ENCODE results near the gene CCHCR1. TPM values are rescaled to one million over a fixed set of nuclear protein-coding genes. Genes with fewer than 3 reads are reported as not detected.

Gene CCHCR1
- total and polyA plus RNA-seq, 2 of the 8 experiments (the other 6 are each of a cell fraction or from before 2014, with no cell fraction given): 20.9 to 38.0 TPM

GRCh38 chr6:31132806-31133205, 24.8 kb downstream of the CCHCR1 start:
- H2BK5ac ChIP-seq (ENCODE audit: low read depth, low read length): no peak overlapping the region
- DNase-seq (ENCODE audit: low read depth in 1 of 2, low spot score in 2 of 2) (no peak), FAIRE-seq (no peak)
- POLR2A ChIA-PET (ENCODE audit: partially characterized antibody): interaction anchor here (68.5 kb wide), 1 partner anchor 36 kb away, joined by 2251 read pairs; the partner anchor contains the start of genes CCHCR1, POU5F1, PSORS1C2 and TCF19
- H2AK5ac ChIP-seq (ENCODE audit: low read depth, low read length): no peak overlapping the region
- H3K36me3 ChIP-seq (ENCODE audit: control insufficient read depth in 2 of 4, insufficient read depth in 4 of 4, low read length in 3 of 4): no peaks in the 10 kb centered on the region
- no peak overlapping the region for H3K4ac ChIP-seq (replicated peaks; ENCODE audit: insufficient read length, low read depth, low read length)
- no peak overlapping the region for H3K9ac ChIP-seq (replicated peaks in 1 of 4; ENCODE audit: extremely low read depth in 1 of 4, low read depth in 3 of 4, low read length in 3 of 4)
- no peak overlapping the region for H4K5ac ChIP-seq (ENCODE audit: insufficient read length, low read depth, low read length)
- no peak overlapping the region for H2BK120ac ChIP-seq (replicated peaks; ENCODE audit: low read depth, low read length)
- H2BK15ac ChIP-seq (ENCODE audit: low read length): no peak overlapping the region
- 81% methylated on average over 6 of the region's 6 CpGs; no CpG with 5 or more reads in 1 of the 2 experiments for WGBS, 2 experiments (ENCODE audit: extremely low coverage in 1 of 2, insufficient coverage in 1 of 2, insufficient read length in 1 of 2, insufficient replicate concordance in 2 of 2, low coverage in 1 of 2, low lambda C conversion rate in 2 of 2, missing lambda C conversion rate in 1 of 2)
- H3K27me3 ChIP-seq (replicated peaks in 1 of 4; ENCODE audit: control insufficient read depth in 3 of 4, extremely low read depth in 1 of 4, insufficient read depth in 3 of 4, low read length in 3 of 4): no peaks in the 10 kb centered on the region
- H3K23me2 ChIP-seq (ENCODE audit: low read depth, low read length): no peaks in the 10 kb centered on the region
- no peak overlapping the region for H2BK20ac ChIP-seq (ENCODE audit: low read length)
- H4K91ac ChIP-seq (replicated peaks; ENCODE audit: insufficient read length, low read length): no peak overlapping the region
- no peak overlapping the region for H3K4me2 ChIP-seq (ENCODE audit: insufficient read depth in 1 of 2, low read depth in 2 of 2, low read length in 2 of 2)
- no peak overlapping the region for H3K18ac ChIP-seq (ENCODE audit: extremely low read depth, low read length)
- H3K79me1 ChIP-seq (ENCODE audit: low read depth, low read length): no peaks in the 10 kb centered on the region
- no peak overlapping the region for H3K27ac ChIP-seq (ENCODE audit: low read depth, low read length)
- no peak overlapping the region for H4K8ac ChIP-seq (ENCODE audit: extremely low read depth, insufficient read depth, low read length)
- H2BK12ac ChIP-seq (ENCODE audit: low read depth, low read length): 0 out of 2 replicates have a peak overlapping the region, but pooled peaks have one; percentile 27
- H3K4me3 ChIP-seq (ENCODE audit: extremely low read depth in 1 of 4, insufficient read depth in 2 of 4, low read depth in 3 of 4, low read length in 4 of 4): no peak overlapping the region
- H3K14ac ChIP-seq (ENCODE audit: insufficient read length): no peak overlapping the region
- no peaks in the 10 kb centered on the region for H3K9me3 ChIP-seq (ENCODE audit: insufficient read depth in 2 of 2, low read depth in 1 of 2, low read length in 1 of 2)
- peaks cover 1 to 5% (median 3%) of the 10 kb centered on the region in 4 experiments; a peak in 5 of 7 replicates for H3K4me1 ChIP-seq (replicated peaks in 1 of 4; ENCODE audit: control insufficient read depth in 3 of 4, insufficient read depth in 4 of 4, low read length in 3 of 4)
- no peak overlapping the region for H3K23ac ChIP-seq (ENCODE audit: insufficient read length)
- no peaks in the 10 kb centered on the region for H3K79me2 ChIP-seq (ENCODE audit: control insufficient read depth in 1 of 2, insufficient read depth in 2 of 2, low read length in 2 of 2)
- H4K20me1 ChIP-seq (replicated peaks in 1 of 2; ENCODE audit: control insufficient read depth in 1 of 2, insufficient read depth in 2 of 2, low read length in 2 of 2): no peaks in the 10 kb centered on the region
- no peak overlapping the region for H3K56ac ChIP-seq (replicated peaks; ENCODE audit: insufficient read length, low read depth, low read length)
- CTCF ChIA-PET (ENCODE audit: partially characterized antibody): interaction anchor here (0.6 to 16.4 kb wide), 16 partner anchors 3 to 302 kb away, joined by 3 to 187 read pairs (median 4); partner anchors contain the start of genes C6orf15, CCHCR1, POU5F1 and PSORS1C1
- H2AFZ ChIP-seq (ENCODE audit: low read length): no peak overlapping the region
- TF ChIP-seq ZNF274 (IDR thresholded peaks at IDR 0.05; ENCODE audit: borderline replicate concordance, extremely low read depth, low read length): no peak
- no peak for TF ChIP-seq SAP30 (IDR thresholded peaks at IDR 0.05; ENCODE audit: insufficient read depth, insufficient replicate concordance, low read length)
- no peak for TF ChIP-seq RBBP5 (IDR thresholded peaks at IDR 0.05; ENCODE audit: borderline replicate concordance, low read depth, low read length)
- no peak for TF ChIP-seq SUZ12 (IDR thresholded peaks at IDR 0.05; ENCODE audit: low read length)
- TF ChIP-seq ATF2 (IDR thresholded peaks at IDR 0.05; ENCODE audit: low read length): no peak
- no peak for TF ChIP-seq EZH2 (IDR thresholded peaks at IDR 0.05; ENCODE audit: low read depth, low read length, severe bottlenecking)
